ENCODE measurements around the gene PADI4.

DNA sequence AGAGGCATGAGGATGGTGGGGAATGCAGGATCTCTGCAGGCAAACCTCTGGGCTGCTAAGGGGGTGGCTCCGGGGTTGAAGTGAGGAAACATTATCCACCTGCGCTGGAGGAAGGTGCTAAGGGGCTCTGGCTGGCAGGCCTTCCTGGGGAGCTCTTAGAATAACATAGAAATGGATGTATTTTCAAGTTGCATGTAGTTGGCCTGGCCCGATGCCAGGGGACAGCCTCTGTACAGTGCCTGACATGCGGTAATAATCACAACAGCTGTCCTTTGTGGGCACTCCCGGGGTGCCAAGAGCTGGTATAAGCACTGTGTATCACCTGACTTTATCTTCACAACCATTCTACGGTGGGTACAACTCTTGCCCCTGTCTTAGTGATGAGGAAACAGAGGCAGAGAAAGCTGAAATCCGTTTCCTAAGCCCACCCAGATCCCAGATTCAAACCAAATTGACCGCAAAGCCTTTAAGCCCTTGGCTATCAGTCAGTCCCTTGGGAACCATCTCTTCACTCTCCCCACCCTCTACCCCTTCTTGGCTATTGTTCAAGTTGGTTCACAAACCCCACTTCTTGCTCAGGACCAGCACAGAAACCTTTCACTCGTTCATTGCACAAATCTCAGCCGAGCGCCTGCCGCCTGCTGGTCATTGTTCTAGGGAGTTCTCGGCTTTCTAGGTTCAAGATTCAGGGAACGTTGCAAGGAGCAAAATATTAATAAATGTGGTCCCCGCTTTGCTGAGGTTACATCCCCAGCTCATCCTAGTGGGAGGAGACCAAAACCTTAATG is 30.9 kb downstream of the PADI4 start:
- TF ChIP-seq NFIC (IDR thresholded peaks at IDR 0.05) = no peak
- TF ChIP-seq, protein P1, sequence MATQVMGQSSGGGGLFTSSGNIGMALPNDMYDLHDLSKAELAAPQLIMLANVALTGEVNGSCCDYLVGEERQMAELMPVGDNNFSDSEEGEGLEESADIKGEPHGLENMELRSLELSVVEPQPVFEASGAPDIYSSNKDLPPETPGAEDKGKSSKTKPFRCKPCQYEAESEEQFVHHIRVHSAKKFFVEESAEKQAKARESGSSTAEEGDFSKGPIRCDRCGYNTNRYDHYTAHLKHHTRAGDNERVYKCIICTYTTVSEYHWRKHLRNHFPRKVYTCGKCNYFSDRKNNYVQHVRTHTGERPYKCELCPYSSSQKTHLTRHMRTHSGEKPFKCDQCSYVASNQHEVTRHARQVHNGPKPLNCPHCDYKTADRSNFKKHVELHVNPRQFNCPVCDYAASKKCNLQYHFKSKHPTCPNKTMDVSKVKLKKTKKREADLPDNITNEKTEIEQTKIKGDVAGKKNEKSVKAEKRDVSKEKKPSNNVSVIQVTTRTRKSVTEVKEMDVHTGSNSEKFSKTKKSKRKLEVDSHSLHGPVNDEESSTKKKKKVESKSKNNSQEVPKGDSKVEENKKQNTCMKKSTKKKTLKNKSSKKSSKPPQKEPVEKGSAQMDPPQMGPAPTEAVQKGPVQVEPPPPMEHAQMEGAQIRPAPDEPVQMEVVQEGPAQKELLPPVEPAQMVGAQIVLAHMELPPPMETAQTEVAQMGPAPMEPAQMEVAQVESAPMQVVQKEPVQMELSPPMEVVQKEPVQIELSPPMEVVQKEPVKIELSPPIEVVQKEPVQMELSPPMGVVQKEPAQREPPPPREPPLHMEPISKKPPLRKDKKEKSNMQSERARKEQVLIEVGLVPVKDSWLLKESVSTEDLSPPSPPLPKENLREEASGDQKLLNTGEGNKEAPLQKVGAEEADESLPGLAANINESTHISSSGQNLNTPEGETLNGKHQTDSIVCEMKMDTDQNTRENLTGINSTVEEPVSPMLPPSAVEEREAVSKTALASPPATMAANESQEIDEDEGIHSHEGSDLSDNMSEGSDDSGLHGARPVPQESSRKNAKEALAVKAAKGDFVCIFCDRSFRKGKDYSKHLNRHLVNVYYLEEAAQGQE (IDR thresholded peaks at IDR 0.05; ENCODE audit: low read depth) = no peak
